ENCODE results near the gene SPATA9.

GRCh38 chr5:95730730-95731570 lies 48.2 kb upstream of the SPATA9 start, which contains the start of gene RHOBTB3:
- TF ChIP-seq POLR2A (IDR thresholded peaks at IDR 0.05) (peak; percentile 88 to 92), CTCF (IDR thresholded peaks at IDR 0.05 in 4 of 5, conservative IDR thresholded peaks at IDR 0.05 in 1 of 5) (peak in 1 of 5 experiments; percentile 16)
